IMR-90 (cell line): ENCODE results near the gene NUP205. TPM values are rescaled to one million over a fixed set of nuclear protein-coding genes. Genes with fewer than 3 reads are reported as not detected.

ENCODE experiments used
- ATAC-seq: fragments of 200-7000 bp; cut with Tn5 transposase; 2 replicates; pipeline ENCODE4 v1.9.1; 2020; ENCODE audit warnings: low read depth, mild to moderate bottlenecking, moderate library complexity
- BruUV-seq: library from RNA; stranded (reverse); fragments of 400-500 nt; replicated peaks from 2 replicates; lab custom pipeline; 2021; lab: Mats Ljungman, UMichigan
- CTCF ChIA-PET: fragments of 300-600 bp; formaldehyde crosslinking; extraction: SDS; loops from one replicate; lab custom pipeline; 2021; ENCODE audit warnings: antibody characterized with exemption; lab: Yijun Ruan, JAX
- POLR2A ChIA-PET: fragments of 300-600 bp; sonication (Branson Sonifier 250); formaldehyde crosslinking; loops from one replicate; lab custom pipeline; 2022; ENCODE audit warnings: antibody characterized with exemption; ENCODE audit not compliant: unreplicated experiment; lab: Charles Lee
- DNase-seq: peaks from one replicate; pipeline ENCODE4 v3.0.0; 2013
- H2AFZ ChIP-seq: replicated peaks from 2 replicates; pipeline ENCODE3; 2013; ENCODE audit warnings: low read length, mild to moderate bottlenecking; ENCODE audit not compliant: poor library complexity
- H2AK5ac ChIP-seq: 2 replicates; pipeline ENCODE4 v1.6.1; 2013; ENCODE audit warnings: low read depth, low read length, inconsistent platforms
- H2AK9ac ChIP-seq: replicated peaks from 2 replicates; pipeline ENCODE3; 2013; ENCODE audit warnings: mild to moderate bottlenecking, low read depth, low read length, moderate library complexity; ENCODE audit not compliant: poor library complexity
- H2BK120ac ChIP-seq: 2 replicates; pipeline ENCODE4 v1.6.1; 2013; ENCODE audit warnings: low read depth, low read length, inconsistent platforms
- H2BK15ac ChIP-seq: 3 replicates; pipeline ENCODE4 v1.6.1; 2013; ENCODE audit warnings: low read depth, low read length, inconsistent platforms
- H2BK20ac ChIP-seq: 2 replicates; pipeline ENCODE4 v1.6.1; 2013; ENCODE audit warnings: low read depth, mild to moderate bottlenecking, inconsistent platforms, low read length, moderate library complexity
- H2BK5ac ChIP-seq: 2 replicates; pipeline ENCODE4 v1.6.1; 2013; ENCODE audit warnings: mild to moderate bottlenecking, low read depth, low read length, inconsistent platforms; ENCODE audit not compliant: poor library complexity, severe bottlenecking
- H3K14ac ChIP-seq: replicated peaks from 2 replicates; pipeline ENCODE4 v1.6.1; 2013; ENCODE audit warnings: low read depth, low read length, inconsistent platforms
- H3K18ac ChIP-seq: 2 replicates; pipeline ENCODE4 v1.6.1; 2013; ENCODE audit warnings: low read depth, low read length, control low read depth
- H3K23ac ChIP-seq: 2 replicates; pipeline ENCODE4 v1.6.1; 2013; ENCODE audit warnings: low read depth, low read length, inconsistent platforms
- H3K27ac ChIP-seq: 2 replicates; pipeline ENCODE4 v1.5.1; 2013; ENCODE audit warnings: mild to moderate bottlenecking, control low read depth, low read length; ENCODE audit not compliant: insufficient read depth
- H3K27me3 ChIP-seq: 2 replicates; pipeline ENCODE4 v1.6.1; 2013; ENCODE audit warnings: low read length; ENCODE audit not compliant: control insufficient read depth, insufficient read depth
- H3K36me3 ChIP-seq: 2 replicates; pipeline ENCODE4 v1.6.1; 2013; ENCODE audit warnings: low read length, mixed read lengths; ENCODE audit not compliant: control insufficient read depth, insufficient read depth
- H3K4ac ChIP-seq: 2 replicates; pipeline ENCODE4 v1.6.1; 2013; ENCODE audit warnings: low read depth, low read length, inconsistent platforms
- H3K4me1 ChIP-seq: 2 replicates; pipeline ENCODE4 v1.6.1; 2013; ENCODE audit warnings: low read length, mixed read lengths; ENCODE audit not compliant: control insufficient read depth, insufficient read depth
- H3K4me2 ChIP-seq: 2 replicates; pipeline ENCODE4 v1.6.1; 2013; ENCODE audit warnings: low read depth, mild to moderate bottlenecking, control low read depth, low read length, moderate library complexity
- H3K4me3 ChIP-seq: 2 replicates; pipeline ENCODE4 v1.5.1; 2013; ENCODE audit warnings: low read depth, mild to moderate bottlenecking, control low read depth, low read length, moderate library complexity; ENCODE audit not compliant: insufficient read depth
- H3K56ac ChIP-seq: 2 replicates; pipeline ENCODE4 v1.6.1; 2013; ENCODE audit warnings: low read length, inconsistent platforms; ENCODE audit not compliant: insufficient read depth; ENCODE audit errors: extremely low read depth
- H3K79me1 ChIP-seq, 2 experiments: 2 replicates each; pipeline ENCODE4 v1.6.1; 2013; ENCODE audit warnings: low read length in 2 of 2, inconsistent platforms in 1 of 2, low read depth in 1 of 2
- H3K9ac ChIP-seq: 2 replicates; pipeline ENCODE4 v1.6.1; 2013; ENCODE audit warnings: low read depth, low read length, control low read depth
- H3K9me1 ChIP-seq: 2 replicates; pipeline ENCODE4 v1.6.1; 2013; ENCODE audit warnings: low read length, inconsistent platforms; ENCODE audit not compliant: insufficient read depth
- H3K9me3 ChIP-seq: 2 replicates; pipeline ENCODE4 v1.6.1; 2013; ENCODE audit warnings: low read length; ENCODE audit not compliant: control insufficient read depth, insufficient read depth
- H4K20me1 ChIP-seq: 2 replicates; pipeline ENCODE4 v1.6.1; 2013; ENCODE audit warnings: low read length, inconsistent platforms; ENCODE audit not compliant: insufficient read depth
- H4K5ac ChIP-seq: 2 replicates; pipeline ENCODE4 v1.6.1; 2013; ENCODE audit warnings: mild to moderate bottlenecking, low read depth, low read length, control low read depth
- H4K8ac ChIP-seq, 2 experiments: 2 replicates each; pipeline ENCODE4 v1.6.1; 2013; ENCODE audit warnings: low read depth in 2 of 2, low read length in 2 of 2, control low read depth in 1 of 2, inconsistent platforms in 1 of 2
- H4K91ac ChIP-seq: 2 replicates; pipeline ENCODE4 v1.6.1; 2013; ENCODE audit warnings: low read depth, low read length, inconsistent platforms; ENCODE audit not compliant: insufficient read depth
- BHLHE40 ChIP-seq: fragments of 150-350 bp; IDR thresholded peaks from 2 replicates; pipeline ENCODE4 v1.6.1; 2016; ENCODE audit warnings: mild to moderate bottlenecking, low read depth, low read length
- CEBPB ChIP-seq: IDR thresholded peaks from 2 replicates; pipeline ENCODE4 v1.6.1; 2012; ENCODE audit warnings: low read depth, low read length, improper control_type of control experiment
- CHD1 ChIP-seq: IDR thresholded peaks from 2 replicates; pipeline ENCODE4 v1.6.1; 2012; ENCODE audit warnings: low read depth, low read length, improper control_type of control experiment
- CTCF ChIP-seq: conservative IDR thresholded peaks from 2 replicates; pipeline ENCODE4 v1.5.1; 2012; ENCODE audit warnings: mild to moderate bottlenecking, low read depth, low read length, improper control_type of control experiment
- ELK1 ChIP-seq: fragments of 150-350 bp; IDR thresholded peaks from 2 replicates; pipeline ENCODE4 v1.6.1; 2016; ENCODE audit warnings: low read depth, mild to moderate bottlenecking, low read length, moderate library complexity, borderline replicate concordance
- FOS ChIP-seq: fragments of 150-350 bp; IDR thresholded peaks from 2 replicates; pipeline ENCODE4 v1.6.1; 2016; ENCODE audit warnings: low read depth, low read length
- MAFK ChIP-seq: IDR thresholded peaks from 2 replicates; pipeline ENCODE4 v1.6.1; 2012; ENCODE audit warnings: low read depth, low read length, improper control_type of control experiment
- MAZ ChIP-seq: IDR thresholded peaks from 2 replicates; pipeline ENCODE4 v1.6.1; 2012; ENCODE audit warnings: low read depth, mild to moderate bottlenecking, low read length, improper control_type of control experiment, moderate library complexity, borderline replicate concordance
- MXI1 ChIP-seq: IDR thresholded peaks from 2 replicates; pipeline ENCODE4 v1.6.1; 2012; ENCODE audit warnings: low read depth, mild to moderate bottlenecking, low read length, moderate library complexity, borderline replicate concordance
- POLR2A ChIP-seq: IDR thresholded peaks from 2 replicates; pipeline ENCODE4 v1.6.1; 2012; ENCODE audit warnings: mild to moderate bottlenecking, low read depth, low read length
- RAD21 ChIP-seq: IDR thresholded peaks from 2 replicates; pipeline ENCODE4 v1.6.1; 2012; ENCODE audit warnings: low read length, improper control_type of control experiment
- RCOR1 ChIP-seq: IDR thresholded peaks from 2 replicates; pipeline ENCODE4 v1.6.1; 2012; ENCODE audit warnings: mild to moderate bottlenecking, low read length, improper control_type of control experiment; ENCODE audit not compliant: insufficient replicate concordance
- USF2 ChIP-seq: fragments of 150-350 bp; IDR thresholded peaks from 2 replicates; pipeline ENCODE4 v1.6.1; 2017; ENCODE audit warnings: mild to moderate bottlenecking, antibody characterized with exemption, low read length, low read depth
- WGBS, 2 experiments: methylation state at CpG; one replicate each; pipeline versions ENCODE4 v1.1.5 to v1.1.7; 2013; ENCODE audit warnings: missing lambda C conversion rate in 2 of 2; ENCODE audit not compliant: insufficient read length in 1 of 2; ENCODE audit errors: extremely low coverage in 2 of 2; 5-methylcytosine and 5-hydroxymethylcytosine counted together
- dilution Hi-C: fragments of 300-500 bp; cut with HindIII; formaldehyde crosslinking; loops from one replicate; pipeline ENCODE4 v1.14.3; 2018; ENCODE audit warnings: low sequenced_read_pairs; ENCODE audit not compliant: unreplicated experiment
- in situ Hi-C: fragments of 300-500 bp; cut with MboI; formaldehyde crosslinking; loops from 3 replicates; pipeline ENCODE4 v1.14.3; 2019; ENCODE audit warnings: low sequenced_read_pairs, inconsistent platforms, mixed read lengths
- intact Hi-C: fragments of 100-400 bp; cut with micrococcal nuclease; formaldehyde crosslinking; loops from 2 replicates; pipeline ENCODE4 v1.10.0; 2022
- polyA plus RNA-seq, 3 experiments: library from polyadenylated mRNA; depleted of rRNA; stranded (reverse); fragments of >200 nt; gene quantifications; 2 replicates each; pipeline ENCODE4 v1.2.3, GENCODE V29; 2012; ENCODE audit warnings: low replicate concordance in 1 of 3
- total RNA-seq: library from RNA; depleted of rRNA; stranded (reverse); fragments of >200 nt; gene quantifications from 2 replicates; pipeline ENCODE4 v1.2.3, GENCODE V29; 2012

NUP205 gene
- total and polyA plus RNA-seq, 2 of the 4 experiments (the other 2 are of a cell fraction): 29.5 to 84.6 TPM

- peaks cover 27% of the 10 kb centered on the region for H3K36me3 ChIP-seq
- H2AK5ac ChIP-seq: no peak overlapping the region
- DNase-seq (peak; percentile 91), ATAC-seq (peak; percentile 95)
- no peak overlapping the region for H2BK15ac ChIP-seq
- H2BK5ac ChIP-seq: peak overlapping the region; percentile 88
- dilution Hi-C loops (no loop called here), in situ Hi-C loops (no loop called here), intact Hi-C loops (loop anchor here (1.0 to 5.0 kb wide), 6 partner anchors 24 to 388 kb away; partner anchors contain the start of gene STMP1)
- POLR2A ChIA-PET: interaction anchor here (0.5 kb wide), 1 partner anchor 43 kb away, joined by 3 read pairs; no protein-coding TSS in a partner anchor
- no peak overlapping the region for H3K14ac ChIP-seq
- H3K4ac ChIP-seq: no peak overlapping the region; the same call in 1 of the 2 replicates
- no TSS peak for BruUV-seq
- H2AFZ ChIP-seq: no peak overlapping the region
- H3K9ac ChIP-seq: no peak overlapping the region
- H3K4me2 ChIP-seq: peak overlapping the region; percentile 54
- WGBS, 2 experiments: no CpG with 5 or more reads among the region's 1 CpG
- peak overlapping the region in 1 of 2 experiments; percentile 72; a peak in 2 of 4 replicates for H4K8ac ChIP-seq
- H3K27ac ChIP-seq: peak overlapping the region; percentile 56; the same call in 1 of the 2 replicates
- no peak overlapping the region for H4K91ac ChIP-seq
- no peak overlapping the region for H3K4me3 ChIP-seq
- H3K56ac ChIP-seq: no peak overlapping the region
- H3K9me3 ChIP-seq: no peaks in the 10 kb centered on the region
- no peak overlapping the region for H3K23ac ChIP-seq
- H3K79me1 ChIP-seq: no peaks in the 10 kb centered on the region
- no peak overlapping the region for H4K5ac ChIP-seq
- H3K27me3 ChIP-seq: no peaks in the 10 kb centered on the region
- H2BK20ac ChIP-seq: peak overlapping the region; percentile 48; the same call in 1 of the 2 replicates
- no peak overlapping the region for H3K18ac ChIP-seq
- no peak overlapping the region for H2BK120ac ChIP-seq
- CTCF ChIA-PET: interaction anchor here (0.6 to 1.5 kb wide), 12 partner anchors 9 to 1837 kb away, joined by 3 to 12 read pairs (median 3); no protein-coding TSS in a partner anchor
- no peaks in the 10 kb centered on the region for H4K20me1 ChIP-seq
- H2AK9ac ChIP-seq: no peak overlapping the region
- no peaks in the 10 kb centered on the region for H3K9me1 ChIP-seq
- H3K4me1 ChIP-seq: no peaks in the 10 kb centered on the region
- no peak for TF ChIP-seq USF2
- TF ChIP-seq CTCF: peak; percentile 93
- TF ChIP-seq BHLHE40: no peak
- TF ChIP-seq RAD21: peak; percentile 76
- no peak for TF ChIP-seq POLR2A
- no peak for TF ChIP-seq MAZ
- TF ChIP-seq RCOR1: no peak
- 0 out of 2 replicates have a peak, but pooled peaks have one; percentile 9 for TF ChIP-seq MAFK
- no peak for TF ChIP-seq CHD1
- no peak for TF ChIP-seq MXI1
- no peak for TF ChIP-seq ELK1
- TF ChIP-seq FOS: no peak
- no peak for TF ChIP-seq CEBPB
These were observed 63.5 kb downstream of the NUP205 start for GRCh38 chr7:135620980-135621850.
